Kidney (tissue), 14 donors: ENCODE measurements around the gene MAP2K7. TPM values are rescaled to one million over a fixed set of nuclear protein-coding genes. Genes with fewer than 3 reads are reported as not detected.

Experiments used
- DNase-seq, 5 donors: peaks; one replicate each; pipeline ENCODE4 v3.0.0-alpha.2; 2013 to 2020
- FAIRE-seq: peaks from 2 replicates; lab custom pipeline; 2012; peaks lifted over from hg19 to GRCh38; lab: Jason Lieb, UNC
- H3K27ac ChIP-seq, 2 donors: one replicate each; pipeline ENCODE4 v1.7.0; 2013; ENCODE audit warnings: low read depth in 2 of 2, low read length in 2 of 2, inconsistent platforms in 1 of 2
- H3K27me3 ChIP-seq: one replicate; pipeline ENCODE4 v1.7.1; 2013; ENCODE audit warnings: low read length, inconsistent platforms; ENCODE audit not compliant: control insufficient read depth, insufficient read depth
- H3K36me3 ChIP-seq, 3 donors: one replicate each; pipeline versions ENCODE4 v1.7.0 to v1.7.1; 2013; ENCODE audit warnings: low read length in 3 of 3, control low read depth in 1 of 3, inconsistent platforms in 1 of 3; ENCODE audit not compliant: insufficient read depth in 3 of 3, control insufficient read depth in 2 of 3
- H3K4me1 ChIP-seq, 3 donors: one replicate each; pipeline versions ENCODE4 v1.7.0 to v1.7.1; 2013; ENCODE audit warnings: low read length in 3 of 3, inconsistent platforms in 1 of 3, low read depth in 1 of 3; ENCODE audit not compliant: control insufficient read depth in 2 of 3, insufficient read depth in 2 of 3
- H3K4me3 ChIP-seq, 3 donors: one replicate each; pipeline versions ENCODE4 v1.7.0 to v1.8.1; 2013; ENCODE audit warnings: low read length in 3 of 3, control low read depth in 1 of 3, inconsistent platforms in 1 of 3
- H3K9ac ChIP-seq, 3 donors: one replicate each; pipeline versions ENCODE4 v1.7.0 to v1.7.1; 2013; ENCODE audit warnings: low read length in 3 of 3, control low read depth in 1 of 3, inconsistent platforms in 1 of 3
- H3K9me3 ChIP-seq, 3 donors: one replicate each; pipeline versions ENCODE4 v1.7.0 to v1.7.1; 2013; ENCODE audit warnings: low read length in 3 of 3, control low read depth in 1 of 3, inconsistent platforms in 1 of 3; ENCODE audit not compliant: control insufficient read depth in 2 of 3, insufficient read depth in 1 of 3
- intact Hi-C: fragments of 100-400 bp; cut with DNase I; formaldehyde crosslinking; loops from one replicate; pipeline ENCODE4 v1.11.1; 2022
- polyA plus RNA-seq: library from polyadenylated mRNA; stranded (reverse); fragments of 350-450 nt; fragmentation: Illumina TruSeq; extraction: RNeasy Lipid Tissue Mini Kit (QIAGEN cat#74804); gene quantifications from one replicate; pipeline ENCODE4 v1.2.3, GENCODE V29; 2014; ENCODE audit warnings: low read depth, low replicate concordance; ENCODE audit not compliant: insufficient read depth
- total RNA-seq: library from RNA; stranded (reverse); fragmentation: NEBNext Ultra II Directional; extraction: Animal tissue kit (Norgen Biotek cat#: 25700); gene quantifications from one replicate; pipeline ENCODE4 v1.2.1, GENCODE V29; 2021
- TF ChIP-seq, protein P1 (sequence below): IDR thresholded peaks from 3 replicates; pipeline ENCODE4 v1.5.1; 2012; ENCODE audit warnings: mild to moderate bottlenecking, moderate library complexity, borderline replicate concordance; ENCODE audit not compliant: insufficient read depth; ENCODE audit errors: extremely low read depth
- donor health status: control.
- donor health status: control.
- donor health status: control.
- donor health status: control.
- donor health status: control.
- donor health status: DM: yes; HTN: yes; CAD: no.
- donor health status: Normal renal cell carcinoma (clear cell type).

MAP2K7 gene
- total and polyA plus RNA-seq, 2 donors from 2014 or later: 16.7 to 37.0 TPM

DNA sequence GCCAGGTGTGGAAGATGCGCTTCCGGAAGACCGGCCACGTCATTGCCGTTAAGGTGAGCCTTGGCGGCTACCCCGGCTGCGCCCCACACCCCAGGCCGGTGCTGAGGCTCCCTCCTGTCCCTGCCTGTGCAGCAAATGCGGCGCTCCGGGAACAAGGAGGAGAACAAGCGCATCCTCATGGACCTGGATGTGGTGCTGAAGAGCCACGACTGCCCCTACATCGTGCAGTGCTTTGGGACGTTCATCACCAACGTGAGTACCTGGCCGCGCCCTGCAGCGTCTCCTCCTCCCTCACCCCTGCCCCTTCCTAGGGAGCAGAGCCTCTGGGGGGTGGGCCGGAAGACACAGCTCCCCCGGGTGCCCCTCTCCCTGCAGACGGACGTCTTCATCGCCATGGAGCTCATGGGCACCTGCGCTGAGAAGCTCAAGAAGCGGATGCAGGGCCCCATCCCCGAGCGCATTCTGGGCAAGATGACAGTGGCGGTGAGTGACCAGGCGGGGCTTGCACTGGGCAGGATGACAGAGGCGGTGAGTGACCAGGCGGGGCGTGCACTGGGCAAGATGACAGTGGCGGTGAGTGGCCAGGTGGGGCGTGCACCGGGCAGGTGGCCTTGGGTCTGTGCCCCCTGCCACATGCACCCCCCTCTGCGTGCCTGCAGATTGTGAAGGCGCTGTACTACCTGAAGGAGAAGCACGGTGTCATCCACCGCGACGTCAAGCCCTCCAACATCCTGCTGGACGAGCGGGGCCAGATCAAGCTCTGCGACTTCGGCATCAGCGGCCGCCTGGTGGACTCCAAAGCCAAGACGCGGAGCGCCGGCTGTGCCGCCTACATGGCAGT lies 6.9 kb downstream of the MAP2K7 start:
- DNase-seq (no peak), FAIRE-seq (no peak)
- intact Hi-C loops: no loop called here
- H3K36me3 ChIP-seq: peaks cover 0 to 10% (median 2%) of the 10 kb centered on the region in 3 donors
- H3K9me3 ChIP-seq: no peaks in the 10 kb centered on the region
- H3K4me1 ChIP-seq: peaks cover 0 to 5% (median 0%) of the 10 kb centered on the region in 3 donors
- H3K4me3 ChIP-seq: no peak overlapping the region
- H3K27ac ChIP-seq: no peak overlapping the region
- TF ChIP-seq, protein P1, sequence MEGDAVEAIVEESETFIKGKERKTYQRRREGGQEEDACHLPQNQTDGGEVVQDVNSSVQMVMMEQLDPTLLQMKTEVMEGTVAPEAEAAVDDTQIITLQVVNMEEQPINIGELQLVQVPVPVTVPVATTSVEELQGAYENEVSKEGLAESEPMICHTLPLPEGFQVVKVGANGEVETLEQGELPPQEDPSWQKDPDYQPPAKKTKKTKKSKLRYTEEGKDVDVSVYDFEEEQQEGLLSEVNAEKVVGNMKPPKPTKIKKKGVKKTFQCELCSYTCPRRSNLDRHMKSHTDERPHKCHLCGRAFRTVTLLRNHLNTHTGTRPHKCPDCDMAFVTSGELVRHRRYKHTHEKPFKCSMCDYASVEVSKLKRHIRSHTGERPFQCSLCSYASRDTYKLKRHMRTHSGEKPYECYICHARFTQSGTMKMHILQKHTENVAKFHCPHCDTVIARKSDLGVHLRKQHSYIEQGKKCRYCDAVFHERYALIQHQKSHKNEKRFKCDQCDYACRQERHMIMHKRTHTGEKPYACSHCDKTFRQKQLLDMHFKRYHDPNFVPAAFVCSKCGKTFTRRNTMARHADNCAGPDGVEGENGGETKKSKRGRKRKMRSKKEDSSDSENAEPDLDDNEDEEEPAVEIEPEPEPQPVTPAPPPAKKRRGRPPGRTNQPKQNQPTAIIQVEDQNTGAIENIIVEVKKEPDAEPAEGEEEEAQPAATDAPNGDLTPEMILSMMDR: no peak
- no peak overlapping the region for H3K9ac ChIP-seq
- peaks cover 3% of the 10 kb centered on the region for H3K27me3 ChIP-seq

GRCh38 chr19:7911508-7912143 lies 7.9 kb downstream of the MAP2K7 start:
- Histone ChIP-seq H3K4me3 (no peak overlapping the region), H3K9me3 (no peaks in the 10 kb centered on the region), H3K36me3 (peaks cover 0 to 10% (median 2%) of the 10 kb centered on the region in 3 donors), H3K27me3 (peaks cover 7% of the 10 kb centered on the region), H3K4me1 (peaks cover 0 to 5% (median 0%) of the 10 kb centered on the region in 3 donors), H3K9ac (no peak overlapping the region), H3K27ac (no peak overlapping the region)
- TF ChIP-seq, protein P1: no peak
- DNase-seq: no peak
- no peak for FAIRE-seq
- intact Hi-C loops: no loop called here

- Histone ChIP-seq H3K27ac (no peak overlapping the region), H3K9me3 (no peaks in the 10 kb centered on the region), H3K27me3 (peaks cover 7% of the 10 kb centered on the region), H3K4me1 (peaks cover 0 to 8% (median 0%) of the 10 kb centered on the region in 3 donors), H3K36me3 (peaks cover 0 to 10% (median 2%) of the 10 kb centered on the region in 3 donors), H3K4me3 (no peak overlapping the region), H3K9ac (no peak overlapping the region)
- no peak for DNase-seq
- TF ChIP-seq, protein P1: no peak
- FAIRE-seq: no peak
- intact Hi-C loops: no loop called here
Measured at GRCh38 chr19:7912144-7912696, 8.5 kb downstream of the MAP2K7 start.
